GM21423 (cell line): ENCODE results near the gene PTPRG.
A peak's percentile ranks its signal among the peaks of the same experiment; 100 is the strongest.

Experiments used
- ATAC-seq: cut with Tn5 transposase; IDR thresholded peaks from one replicate; pipeline ENCODE4 v1.9.1; 2021; ENCODE audit warnings: mild to moderate bottlenecking, moderate library complexity; ENCODE audit not compliant: unreplicated experiment

The PTPRG gene

GRCh38 chr3:61648481-61648880 is 87.1 kb downstream of the PTPRG start:
- no peak for ATAC-seq

GRCh38 chr3:61649381-61650170 is 88.2 kb downstream of the PTPRG start:
- ATAC-seq, result no peak

DNA sequence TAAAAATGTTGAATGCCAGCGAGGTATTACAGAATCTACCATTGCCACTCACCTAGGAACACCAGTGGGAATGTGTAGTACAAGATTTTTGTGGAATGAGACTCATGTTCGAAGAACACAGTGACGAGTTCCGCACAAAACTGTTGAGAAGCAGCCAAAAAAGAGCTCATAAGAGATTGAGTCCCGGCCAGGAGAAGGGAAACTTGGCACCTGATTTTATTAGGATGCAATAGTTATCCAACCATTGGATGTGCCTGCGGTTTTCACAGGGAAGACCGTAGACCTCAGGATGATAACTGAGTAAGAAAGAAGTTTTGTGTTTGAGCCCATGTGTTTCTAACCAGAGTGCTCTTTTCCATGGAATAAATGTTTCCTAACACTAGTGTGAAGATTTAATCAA is 88.9 kb downstream of the PTPRG start:
- ATAC-seq, result no peak

DNA sequence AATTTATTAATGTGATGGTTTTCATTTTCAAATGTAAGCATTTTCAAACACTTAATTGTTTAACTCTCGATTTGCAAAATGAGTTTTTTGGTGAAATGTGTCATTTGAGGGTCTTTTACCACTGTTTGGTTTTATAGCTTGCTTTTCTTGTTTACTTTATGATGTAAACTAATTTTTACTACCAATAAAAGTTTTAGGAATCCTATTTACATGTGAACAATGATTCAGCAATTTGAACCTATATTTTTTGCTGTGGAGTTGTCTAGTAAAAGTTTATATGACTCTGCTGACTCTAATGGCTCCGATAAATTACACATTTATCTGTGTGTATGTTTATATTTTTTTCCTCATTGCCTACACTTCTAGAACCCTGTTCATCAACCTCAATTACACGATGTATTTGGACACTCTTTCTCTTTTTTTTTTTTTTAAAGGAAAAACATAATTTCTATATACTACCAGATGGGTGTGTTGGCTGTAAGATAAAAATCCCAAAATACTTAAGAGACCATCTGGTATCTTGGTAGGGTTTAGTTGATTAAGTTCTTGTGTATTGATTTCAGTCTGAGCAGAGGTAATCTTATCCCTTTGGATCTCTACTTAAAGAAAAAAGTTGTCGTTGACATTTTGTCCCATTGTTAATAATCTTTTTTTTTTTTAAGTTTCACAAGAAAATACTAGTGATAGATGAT is 89.5 kb downstream of the PTPRG start:
- no peak for ATAC-seq

GRCh38 chr3:61657689-61658088 is 96.3 kb downstream of the PTPRG start:
- no peak for ATAC-seq

DNA sequence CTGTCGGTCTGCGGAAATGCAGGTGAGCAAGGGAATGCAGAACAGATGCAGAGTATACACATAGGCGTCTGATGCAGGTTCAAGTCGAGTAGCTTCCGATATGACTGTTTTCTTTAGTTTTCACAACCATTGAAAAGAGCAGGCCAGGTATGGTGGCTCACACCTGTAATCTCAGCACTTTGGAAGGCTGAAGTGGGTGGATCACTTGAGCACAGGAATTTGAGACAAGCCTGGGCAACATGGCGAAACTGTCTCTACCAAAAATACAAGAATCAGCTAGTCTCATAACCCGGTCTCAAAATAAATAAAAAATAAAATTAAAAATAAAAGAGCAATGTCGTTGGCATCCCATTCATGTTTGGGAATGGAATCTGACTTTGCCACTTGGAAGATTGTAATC is 101.5 kb downstream of the PTPRG start:
- ATAC-seq, result no peak

- ATAC-seq, result no peak
Observed at GRCh38 chr3:61663356-61664104, 102.2 kb downstream of the PTPRG start.

DNA sequence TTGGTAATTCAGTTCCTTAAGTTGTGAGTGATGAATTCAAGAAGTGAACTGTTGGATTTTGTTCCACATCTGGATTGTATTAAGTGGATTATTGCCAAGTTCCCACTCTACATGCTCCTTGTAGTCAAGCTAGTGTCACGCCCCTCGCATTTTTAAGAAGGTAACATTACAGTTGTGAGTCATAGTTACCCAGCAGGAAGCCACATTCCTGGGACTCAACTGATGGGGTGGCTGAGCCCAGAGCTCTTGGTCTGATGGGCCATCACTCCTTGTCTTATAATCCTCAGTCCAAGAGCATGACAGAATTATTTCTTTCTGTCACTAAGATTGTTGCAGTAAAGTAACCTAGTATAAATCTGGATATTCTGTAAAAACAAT is 102.7 kb downstream of the PTPRG start:
- ATAC-seq, result no peak

GRCh38 chr3:61665121-61665520 is 103.8 kb downstream of the PTPRG start:
- no peak for ATAC-seq

GRCh38 chr3:61665987-61666386 is 104.6 kb downstream of the PTPRG start:
- no peak for ATAC-seq

- ATAC-seq, result no peak
Observed at GRCh38 chr3:61666615-61667330, 105.4 kb downstream of the PTPRG start.

- ATAC-seq, result no peak
Observed at GRCh38 chr3:61667383-61667782, 106.0 kb downstream of the PTPRG start.

DNA sequence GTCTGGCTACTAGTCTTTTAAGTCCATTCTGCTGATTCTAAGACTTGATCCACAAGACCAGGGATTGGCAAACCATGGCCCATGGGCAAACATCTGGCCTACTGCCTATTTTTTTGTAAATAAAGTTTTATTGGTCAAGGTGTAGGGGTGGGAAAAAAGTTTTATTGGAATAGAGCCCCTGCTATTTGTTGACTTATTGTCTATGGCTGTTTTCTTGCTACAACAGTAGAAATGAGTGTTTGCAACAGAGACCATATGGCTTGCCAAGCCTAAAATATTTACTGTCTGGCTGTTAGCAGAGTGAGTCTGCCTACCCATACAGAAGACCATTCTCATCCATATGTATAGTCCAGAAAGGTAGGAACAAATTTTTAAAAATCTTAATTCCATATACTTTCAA is 106.4 kb downstream of the PTPRG start:
- ATAC-seq, result no peak

DNA sequence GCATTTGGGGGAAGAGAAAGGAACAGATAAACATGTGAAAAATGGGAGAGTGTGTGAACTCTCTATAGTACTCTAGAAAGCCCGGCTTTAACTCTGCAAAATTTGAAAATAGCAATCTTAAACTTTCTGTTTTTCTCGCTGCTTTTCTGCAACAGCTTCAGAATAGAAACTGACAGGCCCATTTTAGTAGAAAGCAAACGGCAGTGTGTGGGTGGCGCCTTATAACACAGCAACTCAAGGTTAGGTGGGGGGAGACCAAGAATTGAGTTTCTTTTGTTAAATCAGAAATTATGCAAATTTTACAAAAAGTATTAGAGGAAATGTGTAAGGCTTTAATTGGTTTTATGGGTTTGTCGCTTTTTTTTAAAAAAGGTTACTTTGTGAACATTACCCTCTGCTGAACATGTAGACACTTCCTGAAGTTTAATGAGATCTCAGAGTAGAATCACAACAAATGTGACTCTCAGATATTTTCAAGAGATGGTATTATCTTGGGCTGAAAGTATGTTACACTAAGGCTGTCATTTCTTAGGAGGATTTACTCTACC is 107.0 kb downstream of the PTPRG start:
- no peak for ATAC-seq

DNA sequence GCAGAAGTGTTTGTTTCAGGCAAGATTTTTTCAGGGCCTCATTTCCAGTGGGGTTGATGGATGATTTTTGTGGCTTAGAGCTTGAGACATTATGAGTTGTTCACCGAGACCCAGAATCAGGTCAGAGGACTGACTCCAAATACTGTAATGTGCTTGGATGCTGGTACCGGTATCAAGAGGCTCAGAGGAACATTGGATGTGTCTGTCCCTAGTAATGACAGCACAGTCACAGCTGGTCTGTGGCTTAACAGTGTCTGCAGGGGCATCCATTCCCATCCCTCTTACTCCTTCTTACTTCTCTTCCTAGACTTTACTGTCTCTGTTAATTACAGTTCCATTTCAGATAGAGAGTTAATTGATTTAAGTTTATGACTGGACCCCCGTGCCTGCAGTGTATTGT is 107.8 kb downstream of the PTPRG start:
- no peak for ATAC-seq

GRCh38 chr3:61669668-61670299 is 108.4 kb downstream of the PTPRG start:
- ATAC-seq, result peak; percentile 46

DNA sequence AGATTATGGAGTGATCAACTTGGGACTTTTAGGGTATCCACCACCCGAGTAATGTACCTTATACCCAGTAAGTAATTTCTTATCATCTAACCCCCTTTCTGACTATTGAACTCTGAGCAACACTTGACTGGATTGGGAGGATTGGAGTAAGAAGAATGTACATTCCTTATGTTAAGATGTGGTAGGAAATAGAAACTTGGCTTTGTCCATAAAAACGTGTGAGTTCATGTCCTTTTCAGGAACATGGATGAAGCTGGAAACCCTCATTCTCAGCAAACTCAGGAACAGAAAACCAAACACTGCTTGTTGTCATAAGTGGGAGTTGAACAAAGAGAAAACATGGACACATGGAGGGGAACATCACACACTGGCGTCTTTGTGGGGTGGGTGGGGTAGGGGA is 112.3 kb downstream of the PTPRG start:
- no peak for ATAC-seq

DNA sequence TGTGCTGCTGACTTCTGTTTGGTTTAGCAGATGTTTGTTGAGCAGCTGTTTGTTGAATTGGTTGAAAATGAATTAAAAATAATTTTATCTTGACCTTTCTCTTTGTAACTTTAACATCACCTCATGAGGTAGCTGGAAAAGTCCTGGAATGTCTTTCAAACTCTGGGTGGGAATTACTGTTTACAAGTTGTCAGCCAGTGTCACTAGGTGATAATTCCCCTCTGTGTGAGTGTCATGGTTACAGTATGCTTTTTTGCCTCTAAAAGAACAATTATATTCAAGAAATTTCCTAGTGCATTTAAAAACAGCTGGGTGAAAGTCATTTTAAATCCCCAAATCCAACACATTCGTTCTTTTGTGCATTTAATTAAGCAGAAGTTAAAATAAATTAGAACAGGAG is 113.2 kb downstream of the PTPRG start:
- ATAC-seq, result no peak

DNA sequence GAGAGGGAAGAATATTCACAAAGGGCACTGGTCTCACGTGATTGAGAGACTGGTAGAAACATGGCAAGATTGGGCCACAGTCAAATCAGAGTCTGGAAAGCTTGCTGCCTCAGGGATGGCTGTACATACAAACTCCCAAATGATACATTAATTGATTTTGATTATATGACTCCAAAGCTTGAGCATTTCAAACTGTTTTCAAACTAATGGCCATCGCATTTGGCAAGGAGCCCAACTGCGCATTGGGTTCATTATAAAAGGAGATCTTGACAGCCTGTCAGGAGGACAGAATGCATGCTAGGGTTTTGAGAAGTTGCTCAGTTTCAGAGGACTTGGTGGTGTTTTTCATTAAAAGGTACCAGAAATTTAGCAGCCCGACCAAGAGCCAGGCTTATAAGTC is 117.7 kb downstream of the PTPRG start:
- no peak for ATAC-seq

GRCh38 chr3:61680617-61681016 is 119.2 kb downstream of the PTPRG start:
- ATAC-seq, result no peak
